WTC11 (cell line): Measurements from ENCODE around the gene TAF7. TPM values are rescaled to one million over a fixed set of nuclear protein-coding genes. Genes with fewer than 3 reads are reported as not detected.

Source experiments
- ATAC-seq: fragments of 200-7000 bp; cut with Tn5 transposase; 2 replicates; pipeline ENCODE4 v1.10.0; 2021; ENCODE audit warnings: mild to moderate bottlenecking, moderate library complexity
- CTCF ChIA-PET: fragments of 300-600 bp; sonication (Branson Sonifier 250); formaldehyde crosslinking; loops from one replicate; lab custom pipeline; 2021; ENCODE audit warnings: antibody characterized with exemption; lab: Charles Lee
- POLR2A ChIA-PET: fragments of 350-600 bp; sonication (Branson Sonifier 250); formaldehyde crosslinking; loops from one replicate; lab custom pipeline; 2021; ENCODE audit warnings: antibody characterized with exemption; lab: Charles Lee
- DNase-seq: peaks from one replicate; pipeline ENCODE4 v3.0.0; 2021; ENCODE audit warnings: low spot score
- H3K27ac Mint-ChIP-seq: 2 replicates; pipeline ENCODE4 v1.8.0; 2021; ENCODE audit warnings: mixed read lengths
- H3K27me3 Mint-ChIP-seq: 2 replicates; pipeline ENCODE4 v1.8.0; 2021; ENCODE audit warnings: low read depth, mild to moderate bottlenecking, moderate library complexity, mixed read lengths
- H3K36me3 Mint-ChIP-seq: 2 replicates; pipeline ENCODE4 v1.8.0; 2021; ENCODE audit warnings: mixed read lengths
- H3K4me1 Mint-ChIP-seq: 2 replicates; pipeline ENCODE4 v1.8.0; 2022; ENCODE audit warnings: mixed read lengths
- H3K4me3 Mint-ChIP-seq: 2 replicates; pipeline ENCODE4 v1.8.0; 2021; ENCODE audit warnings: mild to moderate bottlenecking, moderate library complexity, mixed read lengths
- H3K9me3 Mint-ChIP-seq: 2 replicates; pipeline ENCODE4 v1.8.0; 2021; ENCODE audit warnings: mixed read lengths
- ATF3 ChIP-seq: sonication (generic); formaldehyde crosslinking; conservative IDR thresholded peaks from 2 replicates; pipeline ENCODE4 v1.8.1; 2022; ENCODE audit warnings: mild to moderate bottlenecking, missing genetic modification reagents
- CDX4 ChIP-seq: fragments of 250-450 bp; sonication (Bioruptor Pico); IDR thresholded peaks from 2 replicates; pipeline ENCODE4 v1.9.0; 2021; ENCODE audit warnings: moderate library complexity, mild to moderate bottlenecking, inconsistent platforms, borderline replicate concordance
- CREM ChIP-seq: sonication (generic); formaldehyde crosslinking; IDR thresholded peaks from 2 replicates; pipeline ENCODE4 v1.8.1; 2022; ENCODE audit warnings: mild to moderate bottlenecking, missing genetic modification reagents, moderate library complexity
- CTCF ChIP-seq: fragments of 200-600 bp; IDR thresholded peaks from 2 replicates; pipeline ENCODE4 v1.8.0; 2022; ENCODE audit warnings: antibody characterized with exemption
- ELF4 ChIP-seq: sonication (generic); formaldehyde crosslinking; IDR thresholded peaks from 2 replicates; pipeline ENCODE4 v1.8.1; 2022; ENCODE audit warnings: low read depth, mild to moderate bottlenecking, moderate library complexity, missing genetic modification reagents
- EMX1 ChIP-seq: fragments of 250-450 bp; sonication (Bioruptor Pico); IDR thresholded peaks from 2 replicates; pipeline ENCODE4 v1.8.0; 2021; ENCODE audit warnings: mild to moderate bottlenecking
- FOXJ3 ChIP-seq: sonication (generic); formaldehyde crosslinking; IDR thresholded peaks from 2 replicates; pipeline ENCODE4 v1.9.0; 2021; ENCODE audit warnings: missing genetic modification reagents, mild to moderate bottlenecking, borderline replicate concordance
- FOXK1 ChIP-seq: sonication (generic); formaldehyde crosslinking; IDR thresholded peaks from 2 replicates; pipeline ENCODE4 v1.8.0; 2022; ENCODE audit warnings: mild to moderate bottlenecking, moderate library complexity, missing genetic modification reagents
- FOXP4 ChIP-seq: sonication (generic); formaldehyde crosslinking; IDR thresholded peaks from 2 replicates; pipeline ENCODE4 v1.8.0; 2022; ENCODE audit warnings: mild to moderate bottlenecking, missing genetic modification reagents
- GABPB1 ChIP-seq: sonication (generic); formaldehyde crosslinking; IDR thresholded peaks from 2 replicates; pipeline ENCODE4 v1.8.1; 2023; ENCODE audit warnings: mild to moderate bottlenecking, missing genetic modification reagents
- GRHL2 ChIP-seq: fragments of 250-450 bp; sonication (Bioruptor Pico); IDR thresholded peaks from 2 replicates; pipeline ENCODE4 v1.8.0; 2022; ENCODE audit warnings: mild to moderate bottlenecking, moderate library complexity; ENCODE audit not compliant: insufficient replicate concordance, severe bottlenecking
- KAT7 ChIP-seq: sonication (generic); formaldehyde crosslinking; IDR thresholded peaks from 2 replicates; pipeline ENCODE4 v1.8.1; 2023; ENCODE audit warnings: missing genetic modification reagents, mild to moderate bottlenecking, borderline replicate concordance
- MAX ChIP-seq: sonication (generic); formaldehyde crosslinking; IDR thresholded peaks from 2 replicates; pipeline ENCODE4 v1.8.0; 2022; ENCODE audit warnings: mild to moderate bottlenecking, missing genetic modification reagents
- NFATC4 ChIP-seq: fragments of 250-450 bp; sonication (Bioruptor Pico); IDR thresholded peaks from 2 replicates; pipeline ENCODE4 v1.9.0; 2021; ENCODE audit warnings: mild to moderate bottlenecking
- NFYB ChIP-seq: sonication (generic); formaldehyde crosslinking; conservative IDR thresholded peaks from 2 replicates; pipeline ENCODE4 v1.8.0; 2022; ENCODE audit warnings: low read depth, missing genetic modification reagents
- PRDM15 ChIP-seq: sonication (generic); formaldehyde crosslinking; IDR thresholded peaks from 2 replicates; pipeline ENCODE4 v1.8.0; 2022; ENCODE audit warnings: missing genetic modification reagents
- SMAD3 ChIP-seq: sonication (generic); formaldehyde crosslinking; IDR thresholded peaks from 2 replicates; pipeline ENCODE4 v1.8.0; 2022; ENCODE audit warnings: missing genetic modification reagents, mild to moderate bottlenecking, borderline replicate concordance
- SP1 ChIP-seq: sonication (generic); formaldehyde crosslinking; conservative IDR thresholded peaks from 2 replicates; pipeline ENCODE4 v1.8.1; 2022; ENCODE audit warnings: missing genetic modification reagents
- TCF7 ChIP-seq: sonication (generic); formaldehyde crosslinking; IDR thresholded peaks from 2 replicates; pipeline ENCODE4 v1.8.0; 2022; ENCODE audit warnings: mild to moderate bottlenecking, low read depth, missing genetic modification reagents, moderate library complexity
- TP53 ChIP-seq: sonication (generic); formaldehyde crosslinking; IDR thresholded peaks from 2 replicates; pipeline ENCODE4 v1.8.1; 2023; ENCODE audit warnings: mild to moderate bottlenecking, missing genetic modification reagents
- USF2 ChIP-seq: sonication (generic); formaldehyde crosslinking; IDR thresholded peaks from 2 replicates; pipeline ENCODE4 v1.8.1; 2023; ENCODE audit warnings: mild to moderate bottlenecking, missing genetic modification reagents, moderate library complexity
- ZBTB43 ChIP-seq: sonication (generic); formaldehyde crosslinking; IDR thresholded peaks from 2 replicates; pipeline ENCODE4 v1.8.1; 2023; ENCODE audit warnings: mild to moderate bottlenecking, missing genetic modification reagents
- ZNF138 ChIP-seq: sonication (generic); formaldehyde crosslinking; conservative IDR thresholded peaks from 2 replicates; pipeline ENCODE4 v1.8.1; 2022; ENCODE audit warnings: mild to moderate bottlenecking, moderate library complexity, missing genetic modification reagents
- ZNF416 ChIP-seq: fragments of 250-450 bp; sonication (Bioruptor Pico); IDR thresholded peaks from 2 replicates; pipeline ENCODE4 v1.9.0; 2021; ENCODE audit warnings: mild to moderate bottlenecking, inconsistent platforms
- total RNA-seq: library from RNA; stranded (reverse); gene quantifications from 3 replicates; pipeline ENCODE4 v1.2.3, GENCODE V29; 2021

TAF7 gene
- total RNA-seq, 1 experiment from 2014 or later, result 96.2 TPM

- TF ChIP-seq FOXP4 (CRISPR knock-in tag), result no peak
- TF ChIP-seq ZNF138 (CRISPR knock-in tag), result no peak
- TF ChIP-seq CDX4 (CRISPR knock-in tag), result no peak
- no peak for TF ChIP-seq MAX (CRISPR knock-in tag)
- no peak for TF ChIP-seq NFYB (CRISPR knock-in tag)
- no peak for TF ChIP-seq GRHL2
- no peak for TF ChIP-seq KAT7 (CRISPR knock-in tag)
- no peak for TF ChIP-seq CREM (CRISPR knock-in tag)
- no peak for TF ChIP-seq EMX1
- no peak for TF ChIP-seq ELF4 (CRISPR knock-in tag)
- DNase-seq (no peak), ATAC-seq (no peak)
- peaks cover 55% of the 10 kb centered on the region for H3K9me3 Mint-ChIP-seq
- peaks cover 56% of the 10 kb centered on the region for H3K36me3 Mint-ChIP-seq
- peaks cover 8% of the 10 kb centered on the region for H3K27me3 Mint-ChIP-seq
- no peak overlapping the region for H3K4me3 Mint-ChIP-seq
- H3K4me1 Mint-ChIP-seq, result peaks cover 2% of the 10 kb centered on the region
- CTCF ChIA-PET, result interaction anchor here (0.8 to 3.7 kb wide), 6 partner anchors 8 to 206 kb away, joined by 3 to 27 read pairs (median 12); partner anchors contain the start of genes PCDHB14, PCDHB15, PCDHGA10 and PCDHGB2
- H3K27ac Mint-ChIP-seq, result no peak overlapping the region
- POLR2A ChIA-PET, result no interaction called here
These were observed 31.0 kb upstream of the TAF7 start for GRCh38 chr5:141351591-141351990.

GRCh38 chr5:141349917-141350619 is 29.5 kb upstream of the TAF7 start, which contains the start of gene PCDHGB1:
Gene PCDHGB1 (plus strand): TSS chr5:141350099. CDS start chr5:141350261, 162 bp downstream.
- peak within 1 kb of the TSS; percentile 47; the same call in 1 of the 2 replicates for H3K27ac Mint-ChIP-seq
- H3K9me3 Mint-ChIP-seq, result peaks cover 52% of the 10 kb centered on the region
- CTCF ChIA-PET, result interaction anchor here (0.7 to 3.7 kb wide), 45 partner anchors 8 to 269 kb away, joined by 3 to 27 read pairs (median 6); partner anchors contain the start of genes DIAPH1, PCDHB10, PCDHB11 and PCDHB13

More at GRCh38 chr5:141349917-141350619, 29.5 kb upstream of the TAF7 start, which contains the start of gene PCDHGB1:
- H3K4me1 Mint-ChIP-seq, result peaks cover 2% of the 10 kb centered on the region
- peak; percentile 86 for DNase-seq
- peaks cover 54% of the 10 kb centered on the region for H3K36me3 Mint-ChIP-seq
- POLR2A ChIA-PET, result interaction anchor here (0.6 kb wide), 1 partner anchor 286 kb away, joined by 3 read pairs; no protein-coding TSS in a partner anchor
- peaks cover 3% of the 10 kb centered on the region for H3K27me3 Mint-ChIP-seq
- TF ChIP-seq GABPB1 (CRISPR knock-in tag) (no peak), SP1 (0 out of 2 replicates have a peak, but pooled peaks have one; percentile 25), NFATC4 (CRISPR knock-in tag) (no peak), TP53 (CRISPR knock-in tag) (no peak), SMAD3 (CRISPR knock-in tag) (no peak), USF2 (CRISPR knock-in tag) (no peak), FOXK1 (CRISPR knock-in tag) (no peak), FOXJ3 (no peak), ATF3 (CRISPR knock-in tag) (no peak), ZBTB43 (CRISPR knock-in tag) (no peak), CTCF (peak; percentile 50), ZNF416 (CRISPR knock-in tag) (no peak), PRDM15 (CRISPR knock-in tag) (no peak), TCF7 (CRISPR knock-in tag) (no peak)
- TF ChIP-seq, all 79 proteins: peak for 2
- peak; percentile 96 for ATAC-seq
- peak within 1 kb of the TSS; percentile 72 for H3K4me3 Mint-ChIP-seq
